GM20000 (cell line): Measurements from ENCODE around the gene TMEM94.

ENCODE experiments used
- DNase-seq: peaks from one replicate; pipeline ENCODE4 v3.0.0; 2012; ENCODE audit warnings: low spot score
- CTCF ChIP-seq: IDR thresholded peaks from 2 replicates; pipeline ENCODE4 v1.5.1; 2012; ENCODE audit warnings: mild to moderate bottlenecking, control low read depth; ENCODE audit errors: extremely low read depth, missing control alignments

The TMEM94 gene

GRCh38 chr17:75504347-75505151 lies 48.1 kb downstream of the TMEM94 start:
- peak; percentile 90 for DNase-seq
- TF ChIP-seq CTCF: peak; percentile 70

GRCh38 chr17:75505152-75505409 lies 48.6 kb downstream of the TMEM94 start:
- DNase-seq: no peak
- TF ChIP-seq CTCF: no peak

GRCh38 chr17:75505640-75506039 lies 49.2 kb downstream of the TMEM94 start:
- no peak for TF ChIP-seq CTCF
- DNase-seq: no peak

GRCh38 chr17:75506134-75506533 lies 49.7 kb downstream of the TMEM94 start:
- no peak for DNase-seq
- no peak for TF ChIP-seq CTCF

GRCh38 chr17:75506888-75507287 lies 50.5 kb downstream of the TMEM94 start:
- no peak for TF ChIP-seq CTCF
- no peak for DNase-seq

- no peak for DNase-seq
- TF ChIP-seq CTCF: no peak
Observed at GRCh38 chr17:75507733-75508719, 51.6 kb downstream of the TMEM94 start.

- DNase-seq: no peak
- no peak for TF ChIP-seq CTCF
Observed at GRCh38 chr17:75508931-75509361, 52.5 kb downstream of the TMEM94 start.
